KMS-11 (cell line): ENCODE measurements around the gene VAC14.

ENCODE experiments used
- H2AFZ ChIP-seq: fragments of 200-600 bp; sonication (generic); 2 replicates; pipeline ENCODE4 v1.6.1; 2016; ENCODE audit warnings: antibody characterized with exemption, mixed run types, low read depth
- H3K27ac ChIP-seq: fragments of 200-600 bp; sonication (generic); 2 replicates; pipeline ENCODE4 v1.6.1; 2016; ENCODE audit warnings: mild to moderate bottlenecking, mixed run types
- H3K27me3 ChIP-seq: fragments of 200-600 bp; sonication (generic); 2 replicates; pipeline ENCODE4 v1.6.1; 2017; ENCODE audit warnings: mild to moderate bottlenecking, low read depth, mixed run types, moderate library complexity; ENCODE audit not compliant: insufficient read depth
- H3K36me3 ChIP-seq: fragments of 200-600 bp; sonication (generic); 2 replicates; pipeline ENCODE4 v1.6.1; 2017; ENCODE audit warnings: mild to moderate bottlenecking, mixed run types; ENCODE audit not compliant: insufficient read depth
- H3K4me1 ChIP-seq: fragments of 200-600 bp; sonication (generic); 2 replicates; pipeline ENCODE4 v1.6.1; 2016; ENCODE audit warnings: mild to moderate bottlenecking, low read depth, mixed run types; ENCODE audit not compliant: poor library complexity, severe bottlenecking
- H3K4me2 ChIP-seq: fragments of 200-600 bp; sonication (generic); 2 replicates; pipeline ENCODE4 v1.7.0; 2016; ENCODE audit warnings: mild to moderate bottlenecking, mixed run types
- H3K4me3 ChIP-seq: fragments of 200-600 bp; sonication (generic); IDR thresholded peaks from 2 replicates; pipeline ENCODE4 v1.6.1; 2017; ENCODE audit warnings: low read depth, low read length, mixed read lengths; ENCODE audit not compliant: insufficient read depth
- H3K79me2 ChIP-seq: fragments of 200-600 bp; sonication (generic); 2 replicates; pipeline ENCODE4 v1.6.1; 2016; ENCODE audit warnings: low read depth, mixed run types; ENCODE audit not compliant: insufficient read depth
- H3K9ac ChIP-seq: fragments of 200-600 bp; sonication (generic); 2 replicates; pipeline ENCODE4 v1.6.1; 2016; ENCODE audit warnings: mild to moderate bottlenecking, mixed run types
- H4K20me1 ChIP-seq: fragments of 200-600 bp; sonication (generic); 2 replicates; pipeline ENCODE4 v1.6.1; 2016; ENCODE audit warnings: mild to moderate bottlenecking, mixed run types; ENCODE audit not compliant: insufficient read depth
- CTCF ChIP-seq: fragments of 200-600 bp; sonication (generic); conservative IDR thresholded peaks from 2 replicates; pipeline ENCODE4 v1.6.1; 2017; ENCODE audit warnings: low read depth, mild to moderate bottlenecking, antibody characterized with exemption, low read length, moderate library complexity, mixed read lengths

VAC14 gene

GRCh38 chr16:70754851-70755600 lies 45.9 kb downstream of the VAC14 start:
- TF ChIP-seq CTCF: no peak
- H3K36me3 ChIP-seq: no peaks in the 10 kb centered on the region
- no peak overlapping the region for H3K4me3 ChIP-seq
- H3K27me3 ChIP-seq: no peaks in the 10 kb centered on the region
- no peaks in the 10 kb centered on the region for H3K4me1 ChIP-seq
- H3K9ac ChIP-seq: no peak overlapping the region
- no peaks in the 10 kb centered on the region for H4K20me1 ChIP-seq
- no peak overlapping the region for H3K27ac ChIP-seq
- H3K4me2 ChIP-seq: no peak overlapping the region
- H3K79me2 ChIP-seq: no peaks in the 10 kb centered on the region
- no peak overlapping the region for H2AFZ ChIP-seq

GRCh38 chr16:70754371-70754770 lies 46.6 kb downstream of the VAC14 start:
- H3K9ac ChIP-seq: no peak overlapping the region
- H3K36me3 ChIP-seq: no peaks in the 10 kb centered on the region
- no peak overlapping the region for H3K4me3 ChIP-seq
- H4K20me1 ChIP-seq: no peaks in the 10 kb centered on the region
- H3K79me2 ChIP-seq: no peaks in the 10 kb centered on the region
- no peak overlapping the region for H2AFZ ChIP-seq
- no peaks in the 10 kb centered on the region for H3K27me3 ChIP-seq
- H3K4me1 ChIP-seq: no peaks in the 10 kb centered on the region
- TF ChIP-seq CTCF: no peak
- no peak overlapping the region for H3K27ac ChIP-seq
- no peak overlapping the region for H3K4me2 ChIP-seq

- no peak for TF ChIP-seq CTCF
- Histone ChIP-seq H3K27me3 (no peaks in the 10 kb centered on the region), H3K79me2 (no peaks in the 10 kb centered on the region), H3K4me3 (no peak overlapping the region), H2AFZ (no peak overlapping the region), H3K4me1 (no peaks in the 10 kb centered on the region), H3K36me3 (no peaks in the 10 kb centered on the region), H4K20me1 (no peaks in the 10 kb centered on the region), H3K27ac (no peak overlapping the region), H3K9ac (no peak overlapping the region), H3K4me2 (no peak overlapping the region)
These were observed 47.1 kb downstream of the VAC14 start for GRCh38 chr16:70753694-70754325.

GRCh38 chr16:70753228-70753627 lies 47.7 kb downstream of the VAC14 start:
- Histone ChIP-seq H3K27me3 (no peaks in the 10 kb centered on the region), H3K4me3 (no peak overlapping the region), H2AFZ (no peak overlapping the region), H3K4me1 (no peaks in the 10 kb centered on the region), H3K4me2 (no peak overlapping the region), H4K20me1 (no peaks in the 10 kb centered on the region), H3K9ac (no peak overlapping the region), H3K36me3 (no peaks in the 10 kb centered on the region), H3K27ac (no peak overlapping the region), H3K79me2 (no peaks in the 10 kb centered on the region)
- no peak for TF ChIP-seq CTCF
